HUDEP-2 (cell line): ENCODE data around the gene ORC3.

Experiments used
- DNase-seq, 76 experiments: peaks; one replicate each; lab custom pipeline; 2025; ENCODE audit not compliant: unreplicated experiment in 76 of 76; lab: John Stamatoyannopoulos, UW

The ORC3 gene

GRCh38 chr6:87589693-87590416 is at the start of gene ORC3, which contains the start of gene RARS2:
Gene ORC3 (plus strand): TSS chr6:87590135. CDS start chr6:87590169, 34 bp downstream.
Gene RARS2 (minus strand): TSS chr6:87589987. CDS start chr6:87589957, 30 bp downstream.
- peak; percentile 57 to 99 (median 96) for DNase-seq

GRCh38 chr6:87540539-87540938 is 49.4 kb upstream of the ORC3 start:
- DNase-seq, result no peak

GRCh38 chr6:87541041-87541440 is 48.9 kb upstream of the ORC3 start:
- no peak for DNase-seq

GRCh38 chr6:87541744-87542143 is 48.2 kb upstream of the ORC3 start:
- no peak for DNase-seq

- DNase-seq, result no peak
Measured at GRCh38 chr6:87543696-87544473, 46.0 kb upstream of the ORC3 start.

- no peak for DNase-seq
Measured at GRCh38 chr6:87544474-87544735, 45.5 kb upstream of the ORC3 start.

- no peak for DNase-seq
Measured at GRCh38 chr6:87551799-87552198, 38.1 kb upstream of the ORC3 start.

- DNase-seq, result no peak
Measured at GRCh38 chr6:87553159-87553765, 36.7 kb upstream of the ORC3 start.

- no peak for DNase-seq
Measured at GRCh38 chr6:87555506-87555905, 34.4 kb upstream of the ORC3 start.

- no peak for DNase-seq
Measured at GRCh38 chr6:87558446-87558845, 31.5 kb upstream of the ORC3 start.

GRCh38 chr6:87561017-87561416 is 28.9 kb upstream of the ORC3 start:
- no peak for DNase-seq

- no peak for DNase-seq
Measured at GRCh38 chr6:87572021-87572420, 17.9 kb upstream of the ORC3 start.

GRCh38 chr6:87572883-87573282 is 17.1 kb upstream of the ORC3 start:
- no peak for DNase-seq

- DNase-seq, result no peak
Measured at GRCh38 chr6:87573307-87574024, 16.5 kb upstream of the ORC3 start.

- no peak for DNase-seq
Measured at GRCh38 chr6:87574237-87574804, 15.6 kb upstream of the ORC3 start.

GRCh38 chr6:87575423-87575822 is 14.5 kb upstream of the ORC3 start:
- DNase-seq, result no peak

- no peak for DNase-seq
Measured at GRCh38 chr6:87583822-87584221, 6.1 kb upstream of the ORC3 start.

- no peak for DNase-seq
Measured at GRCh38 chr6:87586371-87587077, 3.4 kb upstream of the ORC3 start.

GRCh38 chr6:87588756-87589407 is 1.1 kb upstream of the ORC3 start:
- no peak for DNase-seq

- no peak for DNase-seq
Measured at GRCh38 chr6:87590417-87590880, 514 bp downstream of the ORC3 start.
